ENCODE results near the gene KRTAP6-2.

DNA sequence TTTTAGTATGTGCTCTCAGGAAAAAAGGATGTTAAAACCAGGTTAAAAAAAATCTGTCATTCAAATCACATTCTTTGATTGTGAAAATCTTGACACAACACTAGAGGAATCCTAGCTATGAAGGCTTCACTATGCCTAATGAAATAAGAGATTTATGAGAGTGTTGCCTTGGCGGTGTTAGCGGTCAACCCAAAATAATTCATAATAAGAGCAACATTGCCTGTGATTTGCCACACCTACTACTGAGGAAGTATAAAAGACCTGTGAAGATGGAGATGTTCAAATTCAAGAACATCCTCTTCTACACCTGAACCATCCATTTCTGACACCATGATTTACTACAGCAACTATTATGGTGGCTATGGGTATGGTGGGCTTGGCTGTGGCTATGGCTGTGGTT is 17.4 kb upstream of the KRTAP6-2 start, which contains the start of gene KRTAP20-1:
- TF ChIP-seq CTCF (IDR thresholded peaks at IDR 0.05) = no peak
- no peak for TF ChIP-seq POLR2A (IDR thresholded peaks at IDR 0.05)
